ENCODE measurements around the gene PPP1R9B.

Gene PPP1R9B

GRCh38 chr17:50139950-50140885 lies 10.3 kb downstream of the PPP1R9B start:
- DNase-seq = peak; percentile 75

- no peak for DNase-seq
Observed at GRCh38 chr17:50139185-50139783, 11.2 kb downstream of the PPP1R9B start.

GRCh38 chr17:50137042-50137441 lies 13.4 kb downstream of the PPP1R9B start:
- DNase-seq = no peak

- DNase-seq = no peak
Observed at GRCh38 chr17:50136096-50136687, 14.3 kb downstream of the PPP1R9B start.

GRCh38 chr17:50135316-50136095 lies 15.0 kb downstream of the PPP1R9B start:
- DNase-seq = no peak

- DNase-seq = no peak
Observed at GRCh38 chr17:50134206-50135110, 16.0 kb downstream of the PPP1R9B start.

GRCh38 chr17:50133769-50134099 lies 16.7 kb downstream of the PPP1R9B start:
- no peak for DNase-seq

GRCh38 chr17:50133028-50133768 lies 17.3 kb downstream of the PPP1R9B start:
- no peak for DNase-seq

GRCh38 chr17:50132104-50132794 lies 18.2 kb downstream of the PPP1R9B start:
- DNase-seq = no peak

- DNase-seq = no peak
Observed at GRCh38 chr17:50130559-50131305, 19.7 kb downstream of the PPP1R9B start.

- DNase-seq = peak; percentile 56
Observed at GRCh38 chr17:50129728-50130558, 20.5 kb downstream of the PPP1R9B start, which contains the start of gene SAMD14. TSS of gene SAMD14 (minus strand) at chr17:50130160. CDS start at chr17:50124959, 5,201 bp downstream.

- DNase-seq = no peak
Observed at GRCh38 chr17:50129353-50129727, 21.1 kb downstream of the PPP1R9B start.

GRCh38 chr17:50128441-50129352 lies 21.8 kb downstream of the PPP1R9B start:
- peak; percentile 46 for DNase-seq

GRCh38 chr17:50127697-50128361 lies 22.6 kb downstream of the PPP1R9B start:
- DNase-seq = no peak

- DNase-seq = no peak
Observed at GRCh38 chr17:50125420-50125997, 25.0 kb downstream of the PPP1R9B start.

GRCh38 chr17:50123649-50124349 lies 26.7 kb downstream of the PPP1R9B start:
- DNase-seq = no peak
